K562 (cell line): Measurements from ENCODE around the gene ACCSL.

Experiments
- CGGBP1 ChIP-seq: fragments of 250-450 bp; sonication (Bioruptor Pico); IDR thresholded peaks from 2 replicates; pipeline ENCODE4 v1.9.0; 2021; ENCODE audit warnings: mild to moderate bottlenecking
- CTCF ChIP-seq, 3 experiments: IDR thresholded peaks in 2 of 3; conservative IDR thresholded peaks in 1 of 3; 2 replicates each; pipeline ENCODE4 v1.5.1; 2011 to 2012; ENCODE audit warnings: low read length in 3 of 3, mild to moderate bottlenecking in 3 of 3, control low read depth in 2 of 3, improper control_type of control experiment in 1 of 3, inconsistent platforms in 1 of 3, low read depth in 1 of 3, mixed read lengths in 1 of 3, moderate library complexity in 1 of 3; ENCODE audit not compliant: insufficient read depth in 2 of 3
- EZH2 ChIP-seq: IDR thresholded peaks from 2 replicates; pipeline ENCODE4 v1.6.1; 2012; ENCODE audit warnings: low read depth, mild to moderate bottlenecking, inconsistent platforms, low read length, borderline replicate concordance
- FOXK2 ChIP-seq, 2 experiments: fragments of 450-650 bp; IDR thresholded peaks in 1 of 2; conservative IDR thresholded peaks in 1 of 2; 2 replicates each; pipeline ENCODE4 v1.6.1; 2016; ENCODE audit warnings: low read depth in 2 of 2, mild to moderate bottlenecking in 1 of 2
- GABPB2 ChIP-seq: fragments of 250-450 bp; sonication (Bioruptor Pico); conservative IDR thresholded peaks from 2 replicates; pipeline ENCODE4 v1.5.1; 2021; ENCODE audit warnings: mild to moderate bottlenecking
- NRF1 ChIP-seq, 2 experiments: fragments of 450-650 bp; IDR thresholded peaks in 1 of 2; conservative IDR thresholded peaks in 1 of 2; 2 replicates each; pipeline ENCODE4 v1.6.1; 2014; ENCODE audit warnings: mild to moderate bottlenecking in 2 of 2
- ZNF143 ChIP-seq: sonication (generic); formaldehyde crosslinking; IDR thresholded peaks from 2 replicates; pipeline ENCODE4 v1.9.0; 2022; ENCODE audit warnings: mild to moderate bottlenecking, missing genetic modification reagents
- ZNF76 ChIP-seq: fragments of 250-450 bp; sonication (Bioruptor Pico); IDR thresholded peaks from 2 replicates; pipeline ENCODE4 v1.4.0; 2020; ENCODE audit warnings: mild to moderate bottlenecking, moderate library complexity, borderline replicate concordance
- TF ChIP-seq, protein P1 (sequence below), 2 experiments: fragments of 450-650 bp; IDR thresholded peaks; 2 replicates each; pipeline ENCODE4 v1.6.1; 2016; ENCODE audit warnings: mild to moderate bottlenecking in 2 of 2, borderline replicate concordance in 1 of 2, low read depth in 1 of 2, moderate library complexity in 1 of 2

DNA sequence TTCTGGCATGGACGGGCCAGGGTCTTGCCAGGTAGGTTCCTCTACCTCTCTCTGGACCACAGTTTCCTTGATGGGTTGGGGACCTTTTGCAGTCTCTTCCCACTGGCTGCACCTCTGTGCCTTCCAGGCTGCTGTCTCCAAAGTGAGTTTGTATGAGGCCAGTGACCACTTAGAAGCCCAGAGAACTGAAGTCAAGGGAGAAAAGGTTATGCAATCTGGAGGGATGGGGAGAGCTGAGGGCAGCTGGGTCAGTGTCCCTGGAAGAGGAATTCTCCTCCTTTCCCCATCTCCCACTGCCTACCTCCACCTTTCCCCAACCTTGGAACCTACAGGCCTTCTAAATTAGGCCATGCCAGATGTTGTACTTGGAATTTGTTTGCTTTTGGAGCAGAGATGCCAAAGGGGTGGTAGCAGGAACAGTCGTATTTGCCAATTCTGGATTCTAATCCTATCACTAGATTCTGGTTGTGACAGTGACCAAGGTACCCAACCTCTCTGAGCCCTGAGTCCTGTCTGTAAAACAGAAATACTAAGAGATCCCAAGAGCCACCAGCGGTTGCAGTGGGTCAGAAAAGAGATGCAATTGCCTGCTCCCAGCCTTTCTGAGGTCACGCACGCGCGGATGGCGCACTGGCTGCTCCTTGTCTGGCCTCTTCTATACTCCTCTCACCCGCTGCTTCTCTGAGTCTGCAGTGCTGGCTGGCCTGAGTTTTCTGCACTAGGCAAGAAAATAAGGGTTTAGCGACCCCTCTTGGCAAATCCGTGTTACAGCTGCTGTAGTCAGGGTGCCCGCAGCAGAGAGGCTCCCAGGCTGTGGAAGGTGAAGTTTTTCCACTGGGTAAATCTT is 10.7 kb upstream of the ACCSL start:
- TF ChIP-seq EZH2: no peak
- TF ChIP-seq ZNF76 (CRISPR knock-in tag): no peak
- no peak for TF ChIP-seq CGGBP1 (CRISPR knock-in tag)
- TF ChIP-seq, protein P1, sequence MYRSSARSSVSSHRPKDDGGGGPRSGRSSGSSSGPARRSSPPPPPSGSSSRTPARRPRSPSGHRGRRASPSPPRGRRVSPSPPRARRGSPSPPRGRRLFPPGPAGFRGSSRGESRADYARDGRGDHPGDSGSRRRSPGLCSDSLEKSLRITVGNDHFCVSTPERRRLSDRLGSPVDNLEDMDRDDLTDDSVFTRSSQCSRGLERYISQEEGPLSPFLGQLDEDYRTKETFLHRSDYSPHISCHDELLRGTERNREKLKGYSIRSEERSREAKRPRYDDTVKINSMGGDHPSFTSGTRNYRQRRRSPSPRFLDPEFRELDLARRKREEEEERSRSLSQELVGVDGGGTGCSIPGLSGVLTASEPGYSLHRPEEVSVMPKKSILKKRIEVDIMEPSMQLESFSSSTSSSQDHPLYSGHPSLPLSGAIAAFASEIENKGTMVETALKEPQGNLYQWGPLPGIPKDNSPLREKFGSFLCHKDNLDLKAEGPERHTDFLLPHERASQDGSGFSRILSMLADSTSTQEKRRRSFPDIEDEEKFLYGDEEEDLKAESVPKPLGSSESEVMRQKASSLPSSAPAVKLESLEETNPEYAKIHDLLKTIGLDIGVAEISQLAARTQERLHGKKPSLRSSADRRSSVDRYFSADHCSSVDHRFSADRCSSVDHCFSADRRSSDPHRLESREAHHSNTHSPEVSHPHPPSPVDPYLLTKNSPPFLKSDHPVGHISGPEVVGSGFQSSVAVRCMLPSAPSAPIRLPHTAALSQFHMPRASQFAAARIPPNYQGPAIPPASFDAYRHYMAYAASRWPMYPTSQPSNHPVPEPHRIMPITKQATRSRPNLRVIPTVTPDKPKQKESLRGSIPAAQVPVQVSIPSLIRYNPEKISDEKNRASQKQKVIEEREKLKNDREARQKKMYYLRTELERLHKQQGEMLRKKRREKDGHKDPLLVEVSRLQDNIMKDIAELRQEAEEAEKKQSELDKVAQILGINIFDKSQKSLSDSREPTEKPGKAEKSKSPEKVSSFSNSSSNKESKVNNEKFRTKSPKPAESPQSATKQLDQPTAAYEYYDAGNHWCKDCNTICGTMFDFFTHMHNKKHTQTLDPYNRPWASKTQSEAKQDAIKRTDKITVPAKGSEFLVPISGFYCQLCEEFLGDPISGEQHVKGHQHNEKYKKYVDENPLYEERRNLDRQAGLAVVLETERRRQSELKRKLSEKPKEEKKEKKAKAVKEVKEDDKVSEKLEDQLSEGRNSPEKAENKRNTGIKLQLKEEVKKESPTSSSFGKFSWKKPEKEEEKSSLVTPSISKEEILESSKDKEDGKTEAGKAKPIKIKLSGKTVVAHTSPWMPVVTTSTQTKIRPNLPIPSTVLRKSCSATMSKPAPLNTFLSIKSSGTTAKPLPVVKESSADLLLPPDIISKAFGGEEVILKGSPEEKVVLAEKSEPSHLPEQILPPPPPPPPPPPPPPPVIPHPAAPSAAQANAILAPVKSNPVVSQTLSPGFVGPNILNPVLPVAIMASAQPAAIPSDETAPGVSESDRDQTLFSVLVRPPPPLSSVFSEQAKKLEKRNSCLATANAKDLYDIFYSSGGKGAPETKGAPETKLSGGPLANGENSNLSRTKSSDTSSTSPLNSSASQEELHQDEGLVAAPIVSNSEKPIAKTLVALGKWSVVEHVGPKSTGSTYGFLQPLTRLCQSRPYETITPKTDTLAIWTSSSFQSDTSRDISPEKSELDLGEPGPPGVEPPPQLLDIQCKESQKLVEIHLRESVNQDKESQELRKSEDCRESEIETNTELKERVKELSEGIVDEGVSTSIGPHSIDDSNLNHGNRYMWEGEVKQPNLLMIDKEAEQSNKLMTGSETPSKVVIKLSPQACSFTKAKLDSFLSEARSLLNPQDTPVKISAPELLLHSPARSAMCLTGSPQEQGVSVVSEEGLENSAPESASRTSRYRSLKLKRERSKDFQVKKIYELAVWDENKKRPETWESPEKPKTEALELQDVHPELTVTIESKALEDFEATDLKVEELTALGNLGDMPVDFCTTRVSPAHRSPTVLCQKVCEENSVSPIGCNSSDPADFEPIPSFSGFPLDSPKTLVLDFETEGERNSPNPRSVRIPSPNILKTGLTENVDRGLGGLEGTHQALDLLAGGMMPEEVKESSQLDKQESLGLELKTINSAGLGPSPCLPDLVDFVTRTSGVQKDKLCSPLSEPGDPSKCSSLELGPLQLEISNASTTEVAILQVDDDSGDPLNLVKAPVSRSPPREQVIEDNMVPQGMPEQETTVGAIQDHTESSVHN (IDR thresholded peaks at IDR 0.05; ENCODE audit: borderline replicate concordance in 1 of 2, low read depth in 1 of 2): no peak
- peak; percentile 87 to 92 (median 87) for TF ChIP-seq CTCF (IDR thresholded peaks at IDR 0.05 in 2 of 3, conservative IDR thresholded peaks at IDR 0.05 in 1 of 3; ENCODE audit: insufficient read depth in 2 of 3, low read depth in 1 of 3, low read length in 3 of 3)
- TF ChIP-seq NRF1 (conservative IDR thresholded peaks at IDR 0.05 in 1 of 2, IDR thresholded peaks at IDR 0.05 in 1 of 2): peak; percentile 65 to 73
- no peak for TF ChIP-seq ZNF143 (CRISPR knock-in tag)
- no peak for TF ChIP-seq FOXK2 (conservative IDR thresholded peaks at IDR 0.05 in 1 of 2, IDR thresholded peaks at IDR 0.05 in 1 of 2; ENCODE audit: low read depth in 2 of 2)
- TF ChIP-seq GABPB2: no peak
